Measurements from ENCODE around the gene CFAP410. TPM values are rescaled to one million over a fixed set of nuclear protein-coding genes. Genes with fewer than 3 reads are reported as not detected.

The CFAP410 gene
- total and polyA plus RNA-seq, 2 experiments from 2014 or later, result 17.0 to 19.8 TPM

- H3K27ac ChIP-seq, result no peak overlapping the region
- TF ChIP-seq EZH2phosphoT487 (IDR thresholded peaks at IDR 0.05; ENCODE audit: insufficient read depth, low read depth), result no peak
- no peak for TF ChIP-seq EZH2 (IDR thresholded peaks at IDR 0.05; ENCODE audit: insufficient read depth, poor library complexity, severe bottlenecking)
- H3K27me3 ChIP-seq (replicated peaks; ENCODE audit: insufficient read depth), result no peaks in the 10 kb centered on the region
- H3K4me2 ChIP-seq (ENCODE audit: unreplicated experiment), result no peak overlapping the region
- no peaks in the 10 kb centered on the region for H3K9me3 ChIP-seq (ENCODE audit: low read depth)
- H3K4me3 ChIP-seq, result no peak overlapping the region
- no peaks in the 10 kb centered on the region for H3K36me3 ChIP-seq (ENCODE audit: low read depth)
- in situ Hi-C loops (cut with MboI), result no loop called here
- H2AFZ ChIP-seq, result no peak overlapping the region
- 90 to 93% methylated on average over 16 of the region's 16 CpGs for WGBS, 2 experiments (ENCODE audit: low coverage in 1 of 2, low lambda C conversion rate in 2 of 2, missing lambda C conversion rate in 2 of 2)
- no peaks in the 10 kb centered on the region for H3K9me2 ChIP-seq (ENCODE audit: insufficient read depth)
- no peaks in the 10 kb centered on the region for H4K20me1 ChIP-seq (ENCODE audit: insufficient read depth)
- H3K9ac ChIP-seq, result no peak overlapping the region
- no peaks in the 10 kb centered on the region for H3K79me2 ChIP-seq (ENCODE audit: insufficient read depth)
- no peaks in the 10 kb centered on the region for H3F3A ChIP-seq (ENCODE audit: insufficient read depth)
- no peak for DNase-seq
- H3K4me1 ChIP-seq (ENCODE audit: insufficient read depth), result no peaks in the 10 kb centered on the region
Measured at GRCh38 chr21:44331209-44331608, 8.0 kb downstream of the CFAP410 start.

- no peak overlapping the region for H2AFZ ChIP-seq
- in situ Hi-C loops (cut with MboI), result no loop called here
- no peaks in the 10 kb centered on the region for H3K4me1 ChIP-seq (ENCODE audit: insufficient read depth)
- H3K9me2 ChIP-seq (ENCODE audit: insufficient read depth), result no peaks in the 10 kb centered on the region
- H3K4me3 ChIP-seq, result no peak overlapping the region
- no peak overlapping the region for H3K9ac ChIP-seq
- no peaks in the 10 kb centered on the region for H4K20me1 ChIP-seq (ENCODE audit: insufficient read depth)
- H3K9me3 ChIP-seq (ENCODE audit: low read depth), result no peaks in the 10 kb centered on the region
- no peaks in the 10 kb centered on the region for H3F3A ChIP-seq (ENCODE audit: insufficient read depth)
- H3K79me2 ChIP-seq (ENCODE audit: insufficient read depth), result no peaks in the 10 kb centered on the region
- H3K27ac ChIP-seq, result no peak overlapping the region
- TF ChIP-seq EZH2phosphoT487 (IDR thresholded peaks at IDR 0.05; ENCODE audit: insufficient read depth, low read depth), result no peak
- no peak for TF ChIP-seq EZH2 (IDR thresholded peaks at IDR 0.05; ENCODE audit: insufficient read depth, poor library complexity, severe bottlenecking)
- H3K4me2 ChIP-seq (ENCODE audit: unreplicated experiment), result no peak overlapping the region
- 85 to 90% methylated on average over 18 of the region's 18 CpGs for whole genome bisulfite sequencing, 2 experiments (ENCODE audit: low coverage in 1 of 2, low lambda C conversion rate in 2 of 2, missing lambda C conversion rate in 2 of 2)
- DNase-seq, result no peak
- no peaks in the 10 kb centered on the region for H3K36me3 ChIP-seq (ENCODE audit: low read depth)
- no peaks in the 10 kb centered on the region for H3K27me3 ChIP-seq (replicated peaks; ENCODE audit: insufficient read depth)
Measured at GRCh38 chr21:44330698-44331097, 8.5 kb downstream of the CFAP410 start.

- no peak for DNase-seq
- no peak overlapping the region for H2AFZ ChIP-seq
- H3K4me1 ChIP-seq (ENCODE audit: insufficient read depth), result no peaks in the 10 kb centered on the region
- H3K27me3 ChIP-seq (replicated peaks; ENCODE audit: insufficient read depth), result no peaks in the 10 kb centered on the region
- H3K27ac ChIP-seq, result no peak overlapping the region
- in situ Hi-C loops (cut with MboI), result no loop called here
- no peaks in the 10 kb centered on the region for H4K20me1 ChIP-seq (ENCODE audit: insufficient read depth)
- H3K9me2 ChIP-seq (ENCODE audit: insufficient read depth), result no peaks in the 10 kb centered on the region
- no peaks in the 10 kb centered on the region for H3K9me3 ChIP-seq (ENCODE audit: low read depth)
- no peak overlapping the region for H3K4me3 ChIP-seq
- no peak overlapping the region for H3K4me2 ChIP-seq (ENCODE audit: unreplicated experiment)
- no peaks in the 10 kb centered on the region for H3F3A ChIP-seq (ENCODE audit: insufficient read depth)
- H3K9ac ChIP-seq, result no peak overlapping the region
- WGBS, 2 experiments (ENCODE audit: low coverage in 1 of 2, low lambda C conversion rate in 2 of 2, missing lambda C conversion rate in 2 of 2), result 89 to 91% methylated on average over 32 to 43 of the region's 44 CpGs
- TF ChIP-seq EZH2 (IDR thresholded peaks at IDR 0.05; ENCODE audit: insufficient read depth, poor library complexity, severe bottlenecking), result no peak
- no peak for TF ChIP-seq EZH2phosphoT487 (IDR thresholded peaks at IDR 0.05; ENCODE audit: insufficient read depth, low read depth)
- H3K79me2 ChIP-seq (ENCODE audit: insufficient read depth), result no peaks in the 10 kb centered on the region
- no peaks in the 10 kb centered on the region for H3K36me3 ChIP-seq (ENCODE audit: low read depth)
Measured at GRCh38 chr21:44329971-44330681, 9.1 kb downstream of the CFAP410 start.

GRCh38 chr21:44329086-44329889 is 9.9 kb downstream of the CFAP410 start:
- H2AFZ ChIP-seq, result no peak overlapping the region
- H3K79me2 ChIP-seq (ENCODE audit: insufficient read depth), result no peaks in the 10 kb centered on the region
- TF ChIP-seq EZH2 (IDR thresholded peaks at IDR 0.05; ENCODE audit: insufficient read depth, poor library complexity, severe bottlenecking), result no peak
- no peak for TF ChIP-seq EZH2phosphoT487 (IDR thresholded peaks at IDR 0.05; ENCODE audit: insufficient read depth, low read depth)
- DNase-seq, result peak; percentile 22
- no peak overlapping the region for H3K4me3 ChIP-seq
- no peaks in the 10 kb centered on the region for H4K20me1 ChIP-seq (ENCODE audit: insufficient read depth)
- H3K9me3 ChIP-seq (ENCODE audit: low read depth), result no peaks in the 10 kb centered on the region
- H3K27me3 ChIP-seq (replicated peaks; ENCODE audit: insufficient read depth), result no peaks in the 10 kb centered on the region
- in situ Hi-C loops (cut with MboI), result no loop called here
- H3K9me2 ChIP-seq (ENCODE audit: insufficient read depth), result no peaks in the 10 kb centered on the region
- H3K27ac ChIP-seq, result no peak overlapping the region
- H3K4me1 ChIP-seq (ENCODE audit: insufficient read depth), result no peaks in the 10 kb centered on the region
- H3K36me3 ChIP-seq (ENCODE audit: low read depth), result no peaks in the 10 kb centered on the region
- H3F3A ChIP-seq (ENCODE audit: insufficient read depth), result no peaks in the 10 kb centered on the region
- H3K9ac ChIP-seq, result no peak overlapping the region
- 64 to 68% methylated on average over 26 of the region's 26 CpGs for WGBS, 2 experiments (ENCODE audit: low coverage in 1 of 2, low lambda C conversion rate in 2 of 2, missing lambda C conversion rate in 2 of 2)
- H3K4me2 ChIP-seq (ENCODE audit: unreplicated experiment), result no peak overlapping the region
